ENCODE data around the gene ZNF263.

Gene ZNF263

DNA sequence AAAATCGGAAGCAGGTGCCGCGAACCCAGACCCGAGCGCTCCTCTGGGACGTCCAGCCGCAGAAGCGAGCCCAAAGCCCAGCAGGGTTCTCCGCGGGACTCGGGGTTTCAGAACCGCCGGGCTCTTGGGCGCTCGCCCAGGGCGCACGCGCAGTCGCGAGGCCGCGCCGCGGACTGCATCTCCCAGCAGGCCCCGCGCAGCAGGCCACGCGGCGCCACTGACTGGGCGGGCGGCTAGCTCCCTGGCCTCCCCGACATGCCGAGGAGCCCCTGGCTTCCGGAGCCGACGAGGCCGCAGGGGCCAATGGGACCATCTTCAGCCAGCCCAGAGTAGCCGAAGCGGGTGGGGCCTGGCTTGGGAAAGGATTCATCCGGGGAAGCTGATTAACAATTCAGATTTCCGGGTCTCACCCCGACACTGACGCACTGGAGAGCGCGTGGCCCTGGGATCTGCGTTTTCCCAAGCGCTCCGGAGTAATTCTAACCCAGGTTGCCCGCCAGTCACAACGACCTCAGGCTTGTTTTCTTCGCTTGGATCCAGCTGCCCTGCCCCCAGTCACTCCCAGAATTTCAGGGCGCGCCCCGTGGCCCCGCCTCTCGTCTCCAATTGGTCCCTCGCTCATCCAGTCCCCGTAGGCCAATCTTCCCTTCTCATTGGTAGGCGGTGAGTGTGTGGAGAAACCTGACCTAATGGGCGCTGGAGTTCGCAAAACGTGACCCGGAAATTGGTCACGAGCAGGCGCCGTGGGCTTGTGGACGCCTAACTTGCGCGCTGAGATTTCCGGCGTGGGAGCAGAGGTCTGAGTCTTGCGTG, at the start of gene ZNF263:
ZNF263 (plus strand) TSS at position 762 of the 813 bp plus-strand sequence. CDS start 328 bp downstream, outside the sequence.
- H3K27ac ChIP-seq (ENCODE audit: low read depth in 2 of 2, low read length in 2 of 2): peak within 1 kb of the TSS; percentile 100
- peaks cover 4 to 10% of the 10 kb centered on the region in 2 donors for H3K9me3 ChIP-seq (ENCODE audit: control insufficient read depth in 2 of 2, low read length in 2 of 2)
- H3K27me3 ChIP-seq (ENCODE audit: control insufficient read depth in 2 of 2, insufficient read depth in 2 of 2, low read length in 2 of 2): no peaks in the 10 kb centered on the region
- H3K4me1 ChIP-seq (ENCODE audit: control insufficient read depth in 2 of 2, insufficient read depth in 2 of 2, low read length in 2 of 2): peaks cover 9 to 15% of the 10 kb centered on the region in 2 donors
- H3K9ac ChIP-seq (ENCODE audit: low read depth in 1 of 2, low read length in 2 of 2): peak within 1 kb of the TSS; percentile 91 to 98
- peak within 1 kb of the TSS; percentile 93 to 94 for H3K4me3 ChIP-seq (ENCODE audit: low read length in 2 of 2)
- H3K36me3 ChIP-seq (ENCODE audit: control insufficient read depth in 2 of 2, insufficient read depth in 2 of 2, low read length in 2 of 2): peaks cover 19 to 23% of the 10 kb centered on the region in 2 donors

- peak overlapping the region; percentile 94 to 100 for H3K4me3 ChIP-seq (ENCODE audit: low read length in 2 of 2)
- peaks cover 4 to 6% of the 10 kb centered on the region in 2 donors for H3K9me3 ChIP-seq (ENCODE audit: control insufficient read depth in 2 of 2, low read length in 2 of 2)
- H3K9ac ChIP-seq (ENCODE audit: low read depth in 1 of 2, low read length in 2 of 2): peak overlapping the region; percentile 89 to 95
- peaks cover 28 to 32% of the 10 kb centered on the region in 2 donors for H3K36me3 ChIP-seq (ENCODE audit: control insufficient read depth in 2 of 2, insufficient read depth in 2 of 2, low read length in 2 of 2)
- H3K27ac ChIP-seq (ENCODE audit: low read depth in 2 of 2, low read length in 2 of 2): peak overlapping the region; percentile 95 to 97
- no peaks in the 10 kb centered on the region for H3K27me3 ChIP-seq (ENCODE audit: control insufficient read depth in 2 of 2, insufficient read depth in 2 of 2, low read length in 2 of 2)
- peaks cover 9% of the 10 kb centered on the region in 2 donors for H3K4me1 ChIP-seq (ENCODE audit: control insufficient read depth in 2 of 2, insufficient read depth in 2 of 2, low read length in 2 of 2)
Measured at GRCh38 chr16:3234543-3234856, 48.8 kb upstream of the ZNF263 start.

GRCh38 chr16:3234857-3235561, 48.3 kb upstream of the ZNF263 start, which contains the start of gene ZNF200:
ZNF200 (minus strand) TSS chr16:3235158; CDS start chr16:3233755, 1,403 bp downstream.
- Histone ChIP-seq H3K9ac (ENCODE audit: low read depth in 1 of 2, low read length in 2 of 2) (peak within 1 kb of the TSS; percentile 89 to 95), H3K27ac (ENCODE audit: low read depth in 2 of 2, low read length in 2 of 2) (peak within 1 kb of the TSS; percentile 95 to 97), H3K9me3 (ENCODE audit: control insufficient read depth in 2 of 2, low read length in 2 of 2) (peaks cover 4% of the 10 kb centered on the region in 2 donors), H3K36me3 (ENCODE audit: control insufficient read depth in 2 of 2, insufficient read depth in 2 of 2, low read length in 2 of 2) (peaks cover 26 to 27% of the 10 kb centered on the region in 2 donors), H3K4me3 (ENCODE audit: low read length in 2 of 2) (peak within 1 kb of the TSS; percentile 94 to 100), H3K4me1 (ENCODE audit: control insufficient read depth in 2 of 2, insufficient read depth in 2 of 2, low read length in 2 of 2) (peaks cover 9% of the 10 kb centered on the region in 2 donors), H3K27me3 (ENCODE audit: control insufficient read depth in 2 of 2, insufficient read depth in 2 of 2, low read length in 2 of 2) (no peaks in the 10 kb centered on the region)

DNA sequence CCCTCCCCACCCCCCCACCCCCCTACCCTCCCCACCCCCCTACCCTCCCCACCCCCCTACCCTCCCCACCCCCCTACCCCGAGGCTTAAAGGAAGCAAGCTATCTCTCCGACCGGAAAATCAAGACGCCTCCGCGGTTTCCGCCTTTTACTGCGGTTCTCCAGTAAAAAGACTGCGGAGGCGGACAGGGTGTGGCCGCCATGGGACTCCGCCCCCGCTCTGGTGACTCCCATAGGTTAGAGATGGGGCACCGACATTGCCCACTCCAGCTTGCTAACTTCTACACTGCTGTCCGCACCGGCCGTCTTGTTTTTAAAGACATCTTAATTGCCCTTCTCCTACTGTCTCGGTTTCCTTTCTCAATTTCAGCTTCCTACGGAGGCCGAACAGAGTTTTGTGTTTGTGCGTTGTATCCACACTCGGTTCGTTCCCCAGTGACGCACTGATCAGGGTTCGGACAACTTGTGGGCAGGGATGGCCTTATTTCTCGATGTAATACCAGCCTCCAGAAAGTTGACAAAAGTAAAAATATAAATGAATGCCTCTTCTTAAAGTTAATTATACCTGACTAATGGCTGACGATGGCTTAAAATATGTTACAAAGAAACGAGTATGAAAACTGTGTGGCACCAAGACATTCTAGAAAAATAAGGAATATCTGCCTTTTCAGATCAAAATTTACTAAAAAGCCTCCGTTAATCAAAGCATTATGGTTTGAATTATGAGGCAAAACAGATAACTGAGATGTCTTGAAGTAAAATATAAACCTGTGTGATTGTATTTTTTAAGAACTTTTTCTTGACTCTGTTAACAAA, 47.2 kb upstream of the ZNF263 start:
- Histone ChIP-seq H3K27ac (ENCODE audit: low read depth in 2 of 2, low read length in 2 of 2) (no peak overlapping the region), H3K4me3 (ENCODE audit: low read length in 2 of 2) (no peak overlapping the region), H3K4me1 (ENCODE audit: control insufficient read depth in 2 of 2, insufficient read depth in 2 of 2, low read length in 2 of 2) (peaks cover 9% of the 10 kb centered on the region in 2 donors)

DNA sequence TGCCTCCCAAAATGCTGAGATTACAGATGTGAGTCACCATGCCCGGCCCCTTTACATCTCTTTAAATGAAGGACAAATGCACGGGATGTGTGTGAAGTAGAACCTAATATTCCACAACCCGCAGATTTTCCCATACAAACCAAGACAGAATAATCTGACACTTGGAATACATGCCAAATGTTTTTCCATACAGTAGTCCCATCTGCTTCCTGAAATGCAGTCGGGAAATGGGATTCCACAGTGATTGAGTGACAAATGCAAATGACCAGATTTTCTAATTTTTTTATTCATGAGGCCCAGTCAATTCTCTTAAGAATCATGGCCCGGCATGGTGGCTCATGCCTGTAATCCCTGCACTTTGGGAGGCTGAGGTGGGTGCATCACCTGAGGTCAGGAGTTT, 41.5 kb upstream of the ZNF263 start:
- no peaks in the 10 kb centered on the region for H3K27me3 ChIP-seq (ENCODE audit: control insufficient read depth in 2 of 2, insufficient read depth in 2 of 2, low read length in 2 of 2)
- H3K4me3 ChIP-seq (ENCODE audit: low read length in 2 of 2): no peak overlapping the region
- H3K9ac ChIP-seq (ENCODE audit: low read depth in 1 of 2, low read length in 2 of 2): no peak overlapping the region
- H3K4me1 ChIP-seq (ENCODE audit: control insufficient read depth in 2 of 2, insufficient read depth in 2 of 2, low read length in 2 of 2): no peaks in the 10 kb centered on the region
- H3K9me3 ChIP-seq (ENCODE audit: control insufficient read depth in 2 of 2, low read length in 2 of 2): no peaks in the 10 kb centered on the region
- H3K27ac ChIP-seq (ENCODE audit: low read depth in 2 of 2, low read length in 2 of 2): no peak overlapping the region
- no peaks in the 10 kb centered on the region for H3K36me3 ChIP-seq (ENCODE audit: control insufficient read depth in 2 of 2, insufficient read depth in 2 of 2, low read length in 2 of 2)

More for the DNA sequence above, 47.2 kb upstream of the ZNF263 start:
- H3K27me3 ChIP-seq (ENCODE audit: control insufficient read depth in 2 of 2, insufficient read depth in 2 of 2, low read length in 2 of 2): no peaks in the 10 kb centered on the region
- peaks cover 0 to under 1% of the 10 kb centered on the region in 2 donors for H3K9me3 ChIP-seq (ENCODE audit: control insufficient read depth in 2 of 2, low read length in 2 of 2)
- H3K36me3 ChIP-seq (ENCODE audit: control insufficient read depth in 2 of 2, insufficient read depth in 2 of 2, low read length in 2 of 2): peaks cover 18% of the 10 kb centered on the region in 2 donors
- no peak overlapping the region for H3K9ac ChIP-seq (ENCODE audit: low read depth in 1 of 2, low read length in 2 of 2)

DNA sequence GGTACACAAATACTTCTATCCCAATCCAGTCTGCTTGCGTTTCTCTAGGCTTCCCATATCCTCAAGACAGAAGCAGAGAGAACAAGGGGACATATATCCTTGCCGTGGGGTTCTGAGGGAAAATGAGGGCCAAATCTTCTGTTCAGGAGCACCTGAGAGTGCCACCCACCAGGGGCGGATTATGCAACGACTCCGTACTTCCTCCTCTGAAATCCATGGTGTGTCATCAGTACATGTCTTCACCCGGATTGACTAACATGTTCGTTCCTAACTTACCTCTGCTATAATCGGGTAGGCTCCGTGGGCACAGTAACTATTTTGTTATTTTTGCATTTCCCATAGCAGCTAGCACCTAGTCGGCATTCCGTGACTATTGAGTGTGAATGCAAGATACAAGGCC, 40.6 kb upstream of the ZNF263 start:
- H3K27ac ChIP-seq (ENCODE audit: low read depth in 2 of 2, low read length in 2 of 2): no peak overlapping the region
- no peaks in the 10 kb centered on the region for H3K36me3 ChIP-seq (ENCODE audit: control insufficient read depth in 2 of 2, insufficient read depth in 2 of 2, low read length in 2 of 2)
- no peaks in the 10 kb centered on the region for H3K27me3 ChIP-seq (ENCODE audit: control insufficient read depth in 2 of 2, insufficient read depth in 2 of 2, low read length in 2 of 2)
- H3K9ac ChIP-seq (ENCODE audit: low read depth in 1 of 2, low read length in 2 of 2): no peak overlapping the region
- H3K9me3 ChIP-seq (ENCODE audit: control insufficient read depth in 2 of 2, low read length in 2 of 2): no peaks in the 10 kb centered on the region
- no peak overlapping the region for H3K4me3 ChIP-seq (ENCODE audit: low read length in 2 of 2)
- H3K4me1 ChIP-seq (ENCODE audit: control insufficient read depth in 2 of 2, insufficient read depth in 2 of 2, low read length in 2 of 2): no peaks in the 10 kb centered on the region

DNA sequence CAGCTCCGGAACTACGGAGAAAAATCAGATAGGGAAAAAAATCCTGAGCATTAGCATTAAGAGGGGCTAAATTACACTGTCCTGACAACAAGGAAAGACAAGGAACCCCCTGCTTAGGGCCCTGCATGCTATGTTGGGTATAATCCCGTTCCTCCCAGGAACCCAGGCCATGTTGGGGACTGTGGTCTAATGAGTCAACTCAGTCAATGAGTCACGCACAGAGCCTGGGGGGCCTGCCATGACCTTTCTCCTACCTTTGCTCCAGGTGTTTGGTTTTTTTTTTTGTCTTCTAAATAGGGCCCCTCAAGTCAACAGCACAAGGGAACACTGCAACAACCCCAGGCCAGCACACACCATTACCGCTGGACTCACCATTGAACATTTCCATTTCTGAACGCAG, 39.4 kb upstream of the ZNF263 start:
- Histone ChIP-seq H3K36me3 (ENCODE audit: control insufficient read depth in 2 of 2, insufficient read depth in 2 of 2, low read length in 2 of 2) (no peaks in the 10 kb centered on the region), H3K27ac (ENCODE audit: low read depth in 2 of 2, low read length in 2 of 2) (no peak overlapping the region), H3K27me3 (ENCODE audit: control insufficient read depth in 2 of 2, insufficient read depth in 2 of 2, low read length in 2 of 2) (no peaks in the 10 kb centered on the region), H3K4me3 (ENCODE audit: low read length in 2 of 2) (no peak overlapping the region), H3K9ac (ENCODE audit: low read depth in 1 of 2, low read length in 2 of 2) (no peak overlapping the region), H3K4me1 (ENCODE audit: control insufficient read depth in 2 of 2, insufficient read depth in 2 of 2, low read length in 2 of 2) (no peaks in the 10 kb centered on the region), H3K9me3 (ENCODE audit: control insufficient read depth in 2 of 2, low read length in 2 of 2) (no peaks in the 10 kb centered on the region)

GRCh38 chr16:3246002-3246401, 37.3 kb upstream of the ZNF263 start:
- H3K27me3 ChIP-seq (ENCODE audit: control insufficient read depth in 2 of 2, insufficient read depth in 2 of 2, low read length in 2 of 2): no peaks in the 10 kb centered on the region
- H3K9ac ChIP-seq (ENCODE audit: low read depth in 1 of 2, low read length in 2 of 2): no peak overlapping the region
- H3K36me3 ChIP-seq (ENCODE audit: control insufficient read depth in 2 of 2, insufficient read depth in 2 of 2, low read length in 2 of 2): no peaks in the 10 kb centered on the region
- H3K4me3 ChIP-seq (ENCODE audit: low read length in 2 of 2): no peak overlapping the region
- H3K27ac ChIP-seq (ENCODE audit: low read depth in 2 of 2, low read length in 2 of 2): no peak overlapping the region
- no peaks in the 10 kb centered on the region for H3K9me3 ChIP-seq (ENCODE audit: control insufficient read depth in 2 of 2, low read length in 2 of 2)
- no peaks in the 10 kb centered on the region for H3K4me1 ChIP-seq (ENCODE audit: control insufficient read depth in 2 of 2, insufficient read depth in 2 of 2, low read length in 2 of 2)

DNA sequence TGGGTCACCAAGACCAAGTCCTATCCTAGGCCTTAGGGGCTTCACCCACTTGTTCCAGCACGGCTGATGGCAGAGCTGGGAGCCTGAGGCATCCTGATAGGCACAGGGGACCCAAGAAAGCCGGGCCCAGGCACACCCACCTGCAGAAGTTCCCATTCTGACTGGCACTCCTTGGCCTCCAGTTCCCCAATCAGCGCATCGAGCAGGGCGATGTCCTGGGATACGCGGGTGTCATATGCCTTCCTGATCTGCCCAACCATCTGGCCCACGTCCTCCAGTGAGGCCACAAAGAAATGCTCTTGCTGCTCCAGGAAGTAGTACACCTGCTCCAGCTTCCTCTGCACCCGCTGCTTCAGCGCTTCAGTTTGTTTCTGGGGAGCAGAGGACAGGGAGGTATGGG, 36.4 kb upstream of the ZNF263 start:
- Histone ChIP-seq H3K9me3 (ENCODE audit: control insufficient read depth in 2 of 2, low read length in 2 of 2) (no peaks in the 10 kb centered on the region), H3K9ac (ENCODE audit: low read depth in 1 of 2, low read length in 2 of 2) (no peak overlapping the region), H3K27me3 (ENCODE audit: control insufficient read depth in 2 of 2, insufficient read depth in 2 of 2, low read length in 2 of 2) (no peaks in the 10 kb centered on the region), H3K4me3 (ENCODE audit: low read length in 2 of 2) (no peak overlapping the region), H3K36me3 (ENCODE audit: control insufficient read depth in 2 of 2, insufficient read depth in 2 of 2, low read length in 2 of 2) (no peaks in the 10 kb centered on the region), H3K27ac (ENCODE audit: low read depth in 2 of 2, low read length in 2 of 2) (no peak overlapping the region), H3K4me1 (ENCODE audit: control insufficient read depth in 2 of 2, insufficient read depth in 2 of 2, low read length in 2 of 2) (no peaks in the 10 kb centered on the region)

Measured in mucosa of rectum (tissue), 2 donors.